GM21717 (cell line): Measurements from ENCODE around the gene GDF2.

Experiments
- ATAC-seq: cut with Tn5 transposase; IDR thresholded peaks from one replicate; pipeline ENCODE4 v1.9.1; 2021; ENCODE audit warnings: mild to moderate bottlenecking, moderate library complexity; ENCODE audit not compliant: unreplicated experiment

Gene GDF2

DNA sequence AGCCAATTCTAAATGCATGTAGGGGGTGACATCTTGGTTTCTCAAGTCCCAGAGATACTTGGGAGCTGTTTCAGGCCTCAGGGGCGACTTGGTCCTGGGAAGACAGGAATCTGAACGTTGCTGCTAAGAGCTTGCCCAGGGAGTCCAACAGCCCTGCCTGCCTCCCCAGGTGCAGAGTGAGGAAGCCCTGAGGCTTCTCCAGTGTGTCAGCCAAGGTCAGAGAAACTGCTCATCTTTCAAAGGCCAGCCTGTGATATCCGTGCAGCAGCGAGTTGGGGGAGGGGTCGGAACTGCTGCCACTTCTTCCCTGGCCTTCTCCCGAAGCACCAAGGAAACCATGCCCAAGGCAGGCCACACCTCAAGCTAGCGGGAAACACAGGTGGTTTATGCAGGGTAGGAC is 9.7 kb downstream of the GDF2 start:
- ATAC-seq: no peak

DNA sequence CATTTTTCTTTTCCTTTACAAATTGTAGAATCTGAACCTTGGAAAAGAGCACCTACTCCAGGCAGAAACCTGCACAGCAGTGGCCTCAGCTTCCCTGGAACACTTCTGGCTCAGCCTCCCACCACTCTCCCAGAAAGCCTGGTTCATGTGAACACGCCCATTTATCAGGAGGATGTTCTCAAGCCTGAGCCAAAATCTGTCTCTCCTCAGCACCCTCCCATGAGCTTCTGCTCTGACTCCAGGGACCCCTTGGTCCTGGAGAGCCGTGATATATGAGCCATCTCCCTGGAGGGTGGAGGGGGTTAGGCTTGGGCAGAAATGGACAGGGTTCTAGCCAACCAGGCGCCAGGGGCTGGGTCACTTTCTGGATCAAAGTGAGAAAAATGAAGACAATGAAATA is 10.1 kb downstream of the GDF2 start:
- no peak for ATAC-seq

DNA sequence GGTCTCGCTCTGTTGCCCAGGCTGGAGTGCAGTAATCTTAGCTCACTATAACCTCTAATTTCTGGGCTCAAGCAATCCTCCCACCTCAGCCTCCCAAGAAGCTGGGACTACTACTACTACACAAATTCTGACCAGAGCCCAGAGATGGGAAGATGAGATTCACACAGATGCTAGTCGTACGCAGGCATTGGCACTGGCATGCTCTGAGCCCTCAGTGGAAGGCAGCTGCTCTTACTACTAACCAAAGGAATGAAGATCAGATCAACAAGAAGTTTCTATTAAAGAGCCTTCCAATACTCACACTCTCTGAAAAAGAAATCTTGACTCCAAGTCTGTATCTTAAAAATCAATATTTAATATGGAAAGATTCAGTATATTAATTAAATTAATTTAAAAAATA is 10.7 kb downstream of the GDF2 start:
- ATAC-seq: no peak

DNA sequence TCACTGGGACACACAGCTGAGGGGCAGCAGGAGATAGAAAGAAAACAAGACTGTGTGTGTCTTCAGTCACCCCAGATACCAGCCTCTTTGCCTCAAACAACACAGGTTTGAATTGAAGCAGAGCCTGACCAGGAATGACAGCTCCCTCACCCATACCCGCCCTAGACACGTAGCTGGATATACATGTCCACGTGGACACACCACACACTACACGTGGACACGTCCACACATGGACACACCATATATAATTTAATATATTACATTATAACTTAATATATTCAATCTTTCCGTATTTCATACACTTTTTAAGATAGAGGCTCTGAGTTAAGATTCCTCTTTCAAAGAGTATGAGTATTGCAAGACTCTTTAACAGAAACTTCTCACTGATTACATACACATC is 11.3 kb downstream of the GDF2 start:
- no peak for ATAC-seq

DNA sequence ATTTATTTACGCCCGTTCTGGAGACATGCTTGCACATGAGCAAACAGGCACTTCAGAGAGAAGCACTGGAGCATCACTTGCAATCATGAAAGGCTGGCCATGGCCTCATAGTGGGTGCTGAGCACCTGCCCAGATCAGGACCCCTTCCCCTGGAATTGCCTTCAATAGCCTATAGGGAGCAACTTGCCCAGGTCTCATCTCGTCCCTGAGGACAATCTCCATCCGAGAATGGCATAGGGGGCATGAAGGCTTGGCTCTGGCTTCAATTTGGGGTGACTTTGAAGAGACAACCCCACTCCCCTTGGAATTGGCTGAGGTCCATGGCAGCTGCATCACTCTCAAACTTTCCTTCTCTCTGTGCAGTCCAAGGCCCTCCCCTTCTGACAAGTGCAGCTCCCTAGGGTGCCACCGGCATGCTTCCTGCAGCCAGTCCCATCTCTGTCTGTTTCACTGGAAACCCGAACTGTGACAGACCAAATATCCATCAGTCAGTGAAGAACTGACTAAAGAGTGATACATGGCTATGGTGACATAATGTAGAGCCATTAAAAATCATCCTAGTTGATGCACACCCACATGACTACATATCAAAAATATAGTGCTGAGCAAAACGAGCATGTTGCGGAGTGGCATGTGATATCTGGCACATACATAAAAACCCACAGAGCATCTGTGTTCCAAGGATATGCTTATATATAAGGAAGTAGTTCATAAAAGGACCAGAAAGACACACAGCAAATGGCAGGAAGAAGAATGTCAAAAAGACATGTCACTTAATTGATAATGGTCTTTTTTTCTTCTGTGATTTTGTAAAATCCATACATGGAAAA is 12.4 kb downstream of the GDF2 start:
- ATAC-seq: no peak

DNA sequence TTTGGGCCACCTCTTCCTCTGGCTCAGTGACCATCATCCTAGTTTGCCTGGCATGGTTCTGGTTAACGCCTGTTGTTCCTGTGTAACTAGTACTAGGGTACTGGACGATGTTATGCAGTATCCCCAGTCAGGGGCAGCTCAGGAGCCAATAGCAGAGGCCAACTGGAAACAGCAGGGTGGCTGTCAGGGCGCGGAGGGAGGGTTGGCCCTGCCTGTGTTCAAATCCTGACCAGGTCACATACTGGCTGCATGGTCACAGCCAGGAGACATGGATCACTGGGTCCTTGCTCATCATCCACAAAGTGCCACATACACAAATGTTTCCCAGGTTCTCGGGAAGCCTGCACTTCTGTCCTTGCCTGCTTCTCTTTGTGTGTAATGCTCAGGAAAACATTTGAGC is 13.7 kb downstream of the GDF2 start:
- no peak for ATAC-seq

DNA sequence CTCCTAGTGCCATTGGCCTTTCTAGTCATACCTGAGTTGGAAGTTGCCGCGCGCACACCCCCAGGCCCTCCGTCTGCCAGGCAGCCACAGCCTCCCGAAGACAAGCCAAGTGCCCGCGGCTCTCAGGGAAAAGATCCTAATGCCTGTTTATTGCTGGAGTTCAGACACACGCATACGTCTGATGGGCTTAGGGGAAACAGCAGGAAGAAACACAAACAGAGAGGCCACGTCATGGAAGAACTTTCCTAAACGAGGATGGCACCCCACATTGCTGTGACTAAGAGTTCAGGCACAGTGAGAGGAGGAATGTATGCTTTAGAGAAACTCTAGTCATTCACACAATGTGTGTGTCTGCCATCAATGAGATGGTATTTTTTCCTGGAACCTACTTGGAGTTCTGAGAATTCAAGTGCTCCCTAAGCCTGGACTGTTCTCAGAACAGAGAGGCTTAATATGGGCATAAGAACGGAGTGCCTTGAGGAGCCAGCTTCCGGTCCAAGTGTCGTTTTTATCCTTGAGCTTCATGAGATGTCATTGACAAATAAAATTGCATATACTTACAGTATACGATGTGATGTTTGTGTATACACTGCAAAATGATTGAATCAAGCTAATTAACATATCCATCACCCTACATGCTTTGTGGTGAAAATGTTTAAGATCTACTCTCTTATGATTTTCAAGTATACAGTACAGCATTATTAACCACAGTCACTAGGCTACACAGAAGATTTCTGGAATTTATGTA is 14.3 kb downstream of the GDF2 start:
- no peak for ATAC-seq

DNA sequence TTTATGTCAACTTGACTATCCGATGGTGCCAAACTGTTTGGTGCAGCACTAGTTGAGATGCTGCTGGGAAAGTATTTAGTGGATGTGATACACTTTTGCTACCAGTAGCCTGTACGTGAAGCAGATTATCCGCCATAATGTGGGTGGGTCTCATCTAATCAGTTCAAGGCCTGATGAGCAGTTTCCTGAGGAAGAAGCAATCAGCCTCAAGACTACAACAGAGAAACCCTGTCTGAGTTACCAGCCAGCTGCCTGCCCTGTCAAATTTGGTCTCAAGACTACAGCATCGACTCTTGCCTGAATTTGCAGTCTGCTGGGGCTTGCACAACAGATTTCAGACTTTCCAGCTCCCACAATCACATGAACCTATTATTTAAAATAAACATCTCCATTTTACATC is 15.1 kb downstream of the GDF2 start:
- ATAC-seq: no peak

DNA sequence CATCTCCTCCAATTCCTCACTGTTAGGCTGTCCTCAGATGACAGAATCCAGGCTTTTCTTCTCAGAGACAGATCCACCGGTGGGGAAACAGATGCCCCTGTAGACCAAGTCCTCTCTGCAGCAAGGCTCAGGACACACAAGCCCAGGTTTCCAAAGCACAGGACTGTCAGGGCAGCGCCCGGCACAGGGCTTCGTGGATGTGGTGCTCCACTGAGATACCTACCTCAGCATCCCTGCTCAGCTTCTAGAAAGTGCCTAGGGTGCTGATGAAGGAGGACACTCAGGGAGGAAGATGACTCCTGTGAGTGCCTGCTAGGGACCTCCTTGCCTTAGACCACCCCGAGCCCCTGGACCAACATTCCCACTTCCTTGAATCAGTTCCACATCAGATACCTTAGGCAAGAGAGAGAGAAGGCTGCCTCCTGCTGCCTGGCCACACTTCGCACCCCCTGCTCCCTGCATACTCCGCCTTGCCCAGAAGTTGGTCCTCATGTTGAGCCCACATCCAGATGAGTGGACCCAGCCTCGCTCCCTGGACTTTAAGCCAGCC is 17.0 kb downstream of the GDF2 start:
- ATAC-seq: no peak

DNA sequence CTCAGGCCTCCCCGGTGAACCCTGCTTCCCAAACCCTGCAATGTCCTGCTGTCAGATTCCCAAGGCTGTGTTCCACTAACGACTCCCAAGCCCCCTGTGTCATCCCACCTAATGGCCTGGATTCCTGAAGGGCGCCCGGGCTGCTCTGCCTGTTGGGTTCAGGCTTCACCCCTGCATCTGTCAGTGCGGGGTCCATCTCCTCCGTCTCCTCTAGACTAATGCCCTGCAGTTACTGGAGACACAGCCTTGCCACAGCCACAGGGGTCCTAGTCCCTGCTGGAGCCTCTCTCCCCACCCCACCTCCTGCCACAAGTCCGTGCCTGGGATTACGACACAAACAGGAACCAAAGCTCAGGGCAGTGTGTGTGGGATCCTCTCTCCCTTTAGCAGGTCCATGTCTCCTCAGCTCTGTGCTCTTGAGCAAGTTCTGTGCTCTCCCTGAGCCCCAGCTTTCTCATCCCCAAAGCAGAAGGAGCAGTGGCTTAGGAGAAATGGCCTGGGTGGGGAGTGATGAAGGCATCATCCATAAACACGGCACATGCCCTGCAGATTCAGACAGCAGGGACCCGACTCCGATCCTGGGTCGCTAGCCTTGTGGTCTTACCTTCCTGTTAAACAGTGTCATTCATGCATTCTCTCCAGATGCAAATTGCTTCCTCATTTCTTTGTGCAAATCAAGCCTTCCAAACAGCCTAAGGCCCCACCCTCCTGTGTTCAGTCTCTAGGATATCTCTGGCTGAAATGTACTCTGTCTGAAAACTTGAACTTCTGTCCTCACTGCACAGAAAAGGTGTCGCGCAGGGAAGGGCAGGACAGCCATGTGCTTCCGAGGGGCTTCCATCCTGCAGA is 17.7 kb downstream of the GDF2 start:
- ATAC-seq: no peak

DNA sequence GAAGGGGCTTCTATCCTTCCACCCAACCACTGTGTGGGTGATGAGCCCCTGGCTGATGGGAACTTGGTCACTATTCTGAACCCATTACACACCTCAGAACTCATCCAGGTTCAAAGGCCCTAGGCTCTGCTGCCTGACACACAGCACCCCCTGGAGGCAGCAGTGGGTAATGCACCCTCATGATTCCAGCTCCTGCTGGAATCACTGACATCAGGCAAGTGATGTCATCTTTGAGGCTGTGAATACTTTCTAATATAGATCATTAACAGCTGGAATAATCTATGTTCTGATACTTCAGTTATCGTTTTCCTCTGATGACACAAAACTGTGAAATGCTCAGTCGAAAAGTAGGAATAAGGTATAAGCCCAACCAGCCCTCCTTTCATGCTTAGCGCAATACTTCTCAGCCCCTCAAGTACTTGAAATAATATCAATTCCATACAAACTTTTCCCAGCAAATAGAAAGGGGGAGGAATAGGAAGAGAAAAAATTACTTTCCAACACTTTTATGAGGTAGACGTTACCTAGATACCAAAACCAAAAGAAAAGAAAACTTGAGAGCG is 18.4 kb downstream of the GDF2 start:
- ATAC-seq: no peak

DNA sequence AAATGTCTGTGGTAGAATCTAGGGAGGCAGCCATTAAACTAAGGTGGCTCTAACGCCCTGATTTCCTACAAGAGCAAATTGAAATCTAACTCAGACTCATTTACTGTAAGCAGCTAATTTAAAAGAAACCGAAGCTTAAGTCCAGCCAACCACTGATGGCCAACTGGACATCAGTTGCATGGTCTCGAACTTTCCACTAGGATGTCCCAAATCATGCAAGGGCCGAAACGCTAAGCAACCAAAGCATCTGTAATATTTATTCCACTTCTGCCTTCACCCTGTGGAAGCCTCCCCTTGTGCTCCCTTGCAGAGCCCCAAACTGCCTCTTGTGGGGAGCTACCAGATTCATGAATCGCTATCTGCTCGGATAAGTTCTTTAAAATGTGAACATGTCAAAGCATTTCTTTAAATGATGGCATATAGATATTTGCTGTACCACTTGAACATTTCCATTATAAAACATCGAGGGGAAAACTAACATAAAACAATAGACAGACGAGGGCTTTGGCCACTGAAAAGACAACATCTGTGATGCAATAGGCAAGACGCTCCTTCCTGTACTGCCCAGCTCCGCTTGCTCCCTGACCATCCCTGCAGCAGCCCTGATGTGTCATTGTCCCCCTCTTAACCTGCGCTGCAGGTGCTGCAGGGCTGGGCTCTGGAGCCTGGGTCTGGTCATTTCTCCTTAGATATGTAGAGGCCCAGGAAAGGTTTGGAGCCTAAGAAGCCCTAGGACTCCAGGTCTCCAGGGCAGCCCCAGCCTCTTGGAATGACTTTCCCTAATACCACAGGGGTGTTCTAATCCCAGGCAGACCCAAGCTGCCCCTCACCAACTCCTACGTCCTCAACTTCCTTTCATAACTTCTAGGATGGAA is 23.0 kb downstream of the GDF2 start:
- no peak for ATAC-seq

DNA sequence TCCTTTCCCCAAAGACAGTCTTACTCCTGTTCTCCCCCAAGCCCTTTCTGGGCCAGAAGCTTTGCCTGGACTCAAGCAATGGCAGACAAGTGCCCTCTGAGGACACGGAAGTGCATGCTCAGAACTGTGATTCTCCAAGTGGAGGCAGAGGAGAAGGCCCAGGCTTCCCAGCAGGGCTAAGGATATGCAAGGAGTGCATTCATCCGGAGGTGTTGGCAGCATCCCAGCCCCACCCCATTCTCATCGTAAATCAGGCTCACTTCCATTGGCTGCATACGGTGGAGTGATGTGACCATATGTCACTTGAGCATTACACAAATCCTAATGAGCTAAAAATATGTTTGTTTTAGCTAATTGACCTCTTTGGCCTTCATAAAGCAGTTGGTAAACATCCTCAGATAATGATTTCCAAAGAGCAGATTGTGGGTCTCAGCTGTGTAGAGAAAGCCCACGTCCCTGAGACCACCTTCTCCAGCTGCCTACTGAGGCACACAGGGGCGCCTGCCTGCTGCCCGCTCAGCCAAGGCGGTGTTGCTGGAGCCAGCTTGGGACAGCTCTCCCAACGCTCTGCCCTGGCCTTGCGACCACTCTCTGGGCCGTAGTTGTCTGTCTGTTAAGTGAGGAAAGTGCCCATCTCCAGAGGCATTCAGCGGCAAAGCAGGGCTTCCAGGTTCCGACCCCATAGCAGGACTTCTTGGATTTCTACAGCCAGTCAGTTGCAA is 24.5 kb downstream of the GDF2 start:
- ATAC-seq: no peak

DNA sequence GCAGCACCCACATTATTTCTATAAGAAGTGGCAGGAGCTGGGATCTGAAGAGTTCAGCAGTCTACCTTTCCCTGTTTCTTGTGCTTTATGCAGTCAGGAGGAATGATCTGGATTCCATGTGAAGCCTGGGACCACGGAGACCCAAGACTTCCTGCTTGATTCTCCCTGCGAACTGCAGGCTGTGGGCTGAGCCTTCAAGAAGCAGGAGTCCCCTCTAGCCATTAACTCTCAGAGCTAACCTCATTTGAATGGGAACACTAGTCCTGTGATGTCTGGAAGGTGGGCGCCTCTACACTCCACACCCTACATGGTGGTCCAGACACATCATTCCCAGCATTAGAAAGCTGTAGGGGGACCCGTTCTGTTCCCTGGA is 25.0 kb downstream of the GDF2 start:
- no peak for ATAC-seq

DNA sequence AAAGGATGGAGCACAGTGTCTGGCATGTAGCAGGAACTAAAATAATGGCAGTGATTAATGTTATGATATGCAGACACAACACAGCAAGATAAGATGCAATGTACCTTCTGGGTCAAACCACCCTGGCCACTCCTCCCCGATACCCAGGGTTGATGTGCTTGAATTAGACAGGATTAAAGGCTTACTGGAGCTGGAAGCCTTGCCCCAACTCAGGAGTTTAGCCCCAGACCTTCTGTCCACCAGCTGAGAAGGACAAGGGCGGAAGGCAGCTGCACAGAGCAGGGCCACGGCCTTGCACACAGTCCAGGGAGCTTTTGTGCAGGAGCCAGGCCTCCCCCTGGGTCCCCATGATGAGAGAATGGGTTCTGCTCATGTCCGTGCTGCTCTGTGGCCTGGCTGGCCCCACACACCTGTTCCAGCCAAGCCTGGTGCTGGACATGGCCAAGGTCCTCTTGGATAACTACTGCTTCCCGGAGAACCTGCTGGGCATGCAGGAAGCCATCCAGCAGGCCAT is 25.9 kb downstream of the GDF2 start, which contains the start of gene RBP3:
Gene RBP3 (plus strand): TSS at position 226 of the 514 bp plus-strand sequence. CDS start 122 bp downstream, at position 348.
- ATAC-seq: no peak

DNA sequence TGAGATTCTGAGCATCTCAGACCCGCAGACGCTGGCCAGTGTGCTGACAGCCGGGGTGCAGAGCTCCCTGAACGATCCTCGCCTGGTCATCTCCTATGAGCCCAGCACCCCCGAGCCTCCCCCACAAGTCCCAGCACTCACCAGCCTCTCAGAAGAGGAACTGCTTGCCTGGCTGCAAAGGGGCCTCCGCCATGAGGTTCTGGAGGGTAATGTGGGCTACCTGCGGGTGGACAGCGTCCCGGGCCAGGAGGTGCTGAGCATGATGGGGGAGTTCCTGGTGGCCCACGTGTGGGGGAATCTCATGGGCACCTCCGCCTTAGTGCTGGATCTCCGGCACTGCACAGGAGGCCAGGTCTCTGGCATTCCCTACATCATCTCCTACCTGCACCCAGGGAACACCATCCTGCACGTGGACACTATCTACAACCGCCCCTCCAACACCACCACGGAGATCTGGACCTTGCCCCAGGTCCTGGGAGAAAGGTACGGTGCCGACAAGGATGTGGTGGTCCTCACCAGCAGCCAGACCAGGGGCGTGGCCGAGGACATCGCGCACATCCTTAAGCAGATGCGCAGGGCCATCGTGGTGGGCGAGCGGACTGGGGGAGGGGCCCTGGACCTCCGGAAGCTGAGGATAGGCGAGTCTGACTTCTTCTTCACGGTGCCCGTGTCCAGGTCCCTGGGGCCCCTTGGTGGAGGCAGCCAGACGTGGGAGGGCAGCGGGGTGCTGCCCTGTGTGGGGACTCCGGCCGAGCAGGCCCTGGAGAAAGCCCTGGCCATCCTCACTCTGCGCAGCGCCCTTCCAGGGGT is 26.6 kb downstream of the GDF2 start:
- ATAC-seq: no peak

DNA sequence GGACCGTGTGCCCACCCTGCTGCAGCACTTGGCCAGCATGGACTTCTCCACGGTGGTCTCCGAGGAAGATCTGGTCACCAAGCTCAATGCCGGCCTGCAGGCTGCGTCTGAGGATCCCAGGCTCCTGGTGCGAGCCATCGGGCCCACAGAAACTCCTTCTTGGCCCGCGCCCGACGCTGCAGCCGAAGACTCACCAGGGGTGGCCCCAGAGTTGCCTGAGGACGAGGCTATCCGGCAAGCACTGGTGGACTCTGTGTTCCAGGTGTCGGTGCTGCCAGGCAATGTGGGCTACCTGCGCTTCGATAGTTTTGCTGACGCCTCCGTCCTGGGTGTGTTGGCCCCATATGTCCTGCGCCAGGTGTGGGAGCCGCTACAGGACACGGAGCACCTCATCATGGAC is 27.3 kb downstream of the GDF2 start:
- no peak for ATAC-seq

DNA sequence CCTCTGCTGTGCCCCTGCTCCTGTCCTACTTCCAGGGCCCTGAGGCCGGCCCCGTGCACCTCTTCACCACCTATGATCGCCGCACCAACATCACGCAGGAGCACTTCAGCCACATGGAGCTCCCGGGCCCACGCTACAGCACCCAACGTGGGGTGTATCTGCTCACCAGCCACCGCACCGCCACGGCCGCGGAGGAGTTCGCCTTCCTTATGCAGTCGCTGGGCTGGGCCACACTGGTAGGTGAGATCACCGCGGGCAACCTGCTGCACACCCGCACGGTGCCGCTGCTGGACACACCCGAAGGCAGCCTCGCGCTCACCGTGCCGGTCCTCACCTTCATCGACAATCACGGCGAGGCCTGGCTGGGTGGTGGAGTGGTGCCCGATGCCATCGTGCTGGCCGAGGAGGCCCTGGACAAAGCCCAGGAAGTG is 27.7 kb downstream of the GDF2 start:
- no peak for ATAC-seq
